ENCODE data around the gene LRRC36. TPM values are rescaled to one million over a fixed set of nuclear protein-coding genes. Genes with fewer than 3 reads are reported as not detected.
A peak's percentile ranks its signal among the peaks of the same experiment; 100 is the strongest.

LRRC36 gene
- total RNA-seq, 1 experiment from 2014 or later: not detected

DNA sequence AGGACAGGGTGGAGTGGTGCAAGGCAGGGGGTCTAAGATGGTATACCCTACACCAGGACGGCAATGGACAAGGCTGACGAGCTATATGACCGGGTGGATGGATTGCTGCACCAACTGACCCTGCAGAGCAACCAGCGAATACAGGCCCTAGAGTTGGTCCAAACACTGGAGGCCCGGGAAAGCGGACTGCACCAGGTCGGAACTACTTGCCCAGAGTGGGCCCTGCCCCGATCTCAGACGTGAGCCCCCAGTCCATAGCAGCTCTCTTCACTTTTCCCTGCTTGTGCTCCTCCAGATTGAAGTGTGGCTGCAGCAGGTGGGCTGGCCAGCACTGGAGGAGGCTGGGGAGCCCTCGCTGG is 44.2 kb upstream of the LRRC36 start:
- H2AFZ ChIP-seq (ENCODE audit: low read depth, low read length, poor library complexity, severe bottlenecking): no peak overlapping the region
- H3K4me2 ChIP-seq (ENCODE audit: low read length): no peak overlapping the region
- no peak overlapping the region for H3K9ac ChIP-seq (ENCODE audit: low read length)
- TF ChIP-seq ZFX (IDR thresholded peaks at IDR 0.05) (no peak), ELF1 (IDR thresholded peaks at IDR 0.05; ENCODE audit: borderline replicate concordance, low read depth) (no peak), SIN3A (IDR thresholded peaks at IDR 0.05; ENCODE audit: low read depth) (no peak), YY1 (IDR thresholded peaks at IDR 0.05; ENCODE audit: extremely low read depth, insufficient replicate concordance, low read depth, low read length) (no peak), POLR2A (IDR thresholded peaks at IDR 0.05; ENCODE audit: borderline replicate concordance, extremely low read depth, insufficient read depth, insufficient read length) (no peak), TCF7L2 (IDR thresholded peaks at IDR 0.05; ENCODE audit: borderline replicate concordance, extremely low read depth, insufficient read depth, insufficient read length) (no peak)
- POLR2A ChIA-PET: no interaction called here
- no peaks in the 10 kb centered on the region for H4K20me1 ChIP-seq (ENCODE audit: insufficient read depth)
- BruUV-seq (replicated peaks): no TSS peak
- H3K79me2 ChIP-seq (ENCODE audit: insufficient read depth, low read length): peaks cover 14% of the 10 kb centered on the region
- RAD21 ChIA-PET (ENCODE audit: low non-redundant PET in 1 of 2, low total read pairs in 2 of 2, uncharacterized antibody in 2 of 2, unreplicated experiment in 2 of 2): no interaction called here
- CTCF ChIA-PET: no interaction called here
- H3K9me3 ChIP-seq (ENCODE audit: control insufficient read depth in 1 of 2, insufficient read depth in 1 of 2, low read depth in 1 of 2, low read length in 2 of 2): no peaks in the 10 kb centered on the region
- intact Hi-C loops (cut with micrococcal nuclease): no loop called here
- H3K4me1 ChIP-seq (ENCODE audit: control insufficient read depth in 1 of 2, insufficient read depth in 2 of 2, low read length in 2 of 2): peaks cover 15 to 25% of the 10 kb centered on the region in 2 experiments
- H3K9me2 ChIP-seq (ENCODE audit: insufficient read depth): no peaks in the 10 kb centered on the region
- no peak overlapping the region for H3K4me3 ChIP-seq (replicated peaks in 1 of 2; ENCODE audit: low read depth in 1 of 2, low read length in 2 of 2)
- H3K27me3 ChIP-seq (ENCODE audit: insufficient read depth, low read length): no peaks in the 10 kb centered on the region
- H3K36me3 ChIP-seq (ENCODE audit: control insufficient read depth in 1 of 2, insufficient read depth in 2 of 2, low read length in 2 of 2): peaks cover 3 to 5% of the 10 kb centered on the region in 2 experiments; a peak in 2 of 4 replicates
- H3K27ac ChIP-seq (ENCODE audit: low read depth, low read length): no peak overlapping the region
- no peak for DNase-seq (ENCODE audit: low read depth, low spot score)
- ATAC-seq: no peak

DNA sequence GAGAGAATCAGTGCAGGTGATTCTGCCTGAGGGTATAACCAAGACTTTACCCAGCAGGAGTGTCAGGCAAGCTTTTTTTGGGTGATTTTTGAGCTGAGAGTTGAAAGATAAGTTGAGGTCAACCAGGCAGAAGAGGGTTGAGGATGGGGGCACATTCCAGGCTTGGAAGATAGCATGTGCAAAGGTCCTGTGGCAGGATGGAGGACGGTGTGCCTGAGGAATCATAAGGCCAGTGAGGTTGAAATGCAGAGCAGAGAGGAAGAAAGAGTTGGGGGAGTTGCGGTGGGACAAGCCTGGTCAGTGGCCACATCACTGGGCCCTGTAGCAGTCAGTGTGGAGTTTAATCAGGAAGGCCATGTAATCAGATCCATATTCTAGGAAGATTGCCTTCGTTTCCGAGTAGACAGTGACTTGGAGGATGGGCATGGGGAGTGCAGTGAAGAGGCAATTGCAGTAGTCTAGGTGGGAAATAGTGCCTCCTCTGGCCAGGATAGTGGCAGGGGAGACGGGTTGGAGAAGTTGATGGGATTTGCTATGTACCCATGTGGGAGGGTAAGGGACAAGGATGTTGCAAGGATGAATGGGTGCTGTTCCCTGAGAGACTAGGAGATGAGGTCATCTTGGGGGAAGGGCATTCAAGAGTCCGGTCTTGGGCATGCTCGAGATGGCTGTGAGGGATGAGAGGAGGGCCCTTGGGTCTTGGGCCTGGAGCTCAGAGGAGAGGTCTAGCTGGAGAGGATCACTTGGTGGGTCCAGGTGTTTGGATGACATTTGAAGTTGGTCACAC is 43.4 kb upstream of the LRRC36 start:
- DNase-seq (ENCODE audit: low read depth, low spot score) (no peak), ATAC-seq (no peak)
- BruUV-seq (replicated peaks): no TSS peak
- CTCF ChIA-PET: no interaction called here
- no peaks in the 10 kb centered on the region for H3K9me3 ChIP-seq (ENCODE audit: control insufficient read depth in 1 of 2, insufficient read depth in 1 of 2, low read depth in 1 of 2, low read length in 2 of 2)
- H3K9me2 ChIP-seq (ENCODE audit: insufficient read depth): no peaks in the 10 kb centered on the region
- peaks cover 6% of the 10 kb centered on the region for H3K79me2 ChIP-seq (ENCODE audit: insufficient read depth, low read length)
- H3K4me1 ChIP-seq (ENCODE audit: control insufficient read depth in 1 of 2, insufficient read depth in 2 of 2, low read length in 2 of 2): peaks cover 10 to 17% of the 10 kb centered on the region in 2 experiments
- H3K27me3 ChIP-seq (ENCODE audit: insufficient read depth, low read length): no peaks in the 10 kb centered on the region
- no peak overlapping the region for H2AFZ ChIP-seq (ENCODE audit: low read depth, low read length, poor library complexity, severe bottlenecking)
- POLR2A ChIA-PET: no interaction called here
- no peak overlapping the region for H3K27ac ChIP-seq (ENCODE audit: low read depth, low read length)
- H4K20me1 ChIP-seq (ENCODE audit: insufficient read depth): no peaks in the 10 kb centered on the region
- intact Hi-C loops (cut with micrococcal nuclease): no loop called here
- peaks cover 3 to 5% of the 10 kb centered on the region in 2 experiments; a peak in 2 of 4 replicates for H3K36me3 ChIP-seq (ENCODE audit: control insufficient read depth in 1 of 2, insufficient read depth in 2 of 2, low read length in 2 of 2)
- no peak overlapping the region for H3K9ac ChIP-seq (ENCODE audit: low read length)
- TF ChIP-seq, protein P1, sequence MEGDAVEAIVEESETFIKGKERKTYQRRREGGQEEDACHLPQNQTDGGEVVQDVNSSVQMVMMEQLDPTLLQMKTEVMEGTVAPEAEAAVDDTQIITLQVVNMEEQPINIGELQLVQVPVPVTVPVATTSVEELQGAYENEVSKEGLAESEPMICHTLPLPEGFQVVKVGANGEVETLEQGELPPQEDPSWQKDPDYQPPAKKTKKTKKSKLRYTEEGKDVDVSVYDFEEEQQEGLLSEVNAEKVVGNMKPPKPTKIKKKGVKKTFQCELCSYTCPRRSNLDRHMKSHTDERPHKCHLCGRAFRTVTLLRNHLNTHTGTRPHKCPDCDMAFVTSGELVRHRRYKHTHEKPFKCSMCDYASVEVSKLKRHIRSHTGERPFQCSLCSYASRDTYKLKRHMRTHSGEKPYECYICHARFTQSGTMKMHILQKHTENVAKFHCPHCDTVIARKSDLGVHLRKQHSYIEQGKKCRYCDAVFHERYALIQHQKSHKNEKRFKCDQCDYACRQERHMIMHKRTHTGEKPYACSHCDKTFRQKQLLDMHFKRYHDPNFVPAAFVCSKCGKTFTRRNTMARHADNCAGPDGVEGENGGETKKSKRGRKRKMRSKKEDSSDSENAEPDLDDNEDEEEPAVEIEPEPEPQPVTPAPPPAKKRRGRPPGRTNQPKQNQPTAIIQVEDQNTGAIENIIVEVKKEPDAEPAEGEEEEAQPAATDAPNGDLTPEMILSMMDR (IDR thresholded peaks at IDR 0.05 in 2 of 3, conservative IDR thresholded peaks at IDR 0.05 in 1 of 3; ENCODE audit: borderline replicate concordance in 1 of 3, insufficient read depth in 1 of 3, low read depth in 2 of 3, low read length in 2 of 3): peak in 1 of 3 experiments; percentile 27; a peak in 1 of 6 replicates
- TF ChIP-seq, protein P2, sequence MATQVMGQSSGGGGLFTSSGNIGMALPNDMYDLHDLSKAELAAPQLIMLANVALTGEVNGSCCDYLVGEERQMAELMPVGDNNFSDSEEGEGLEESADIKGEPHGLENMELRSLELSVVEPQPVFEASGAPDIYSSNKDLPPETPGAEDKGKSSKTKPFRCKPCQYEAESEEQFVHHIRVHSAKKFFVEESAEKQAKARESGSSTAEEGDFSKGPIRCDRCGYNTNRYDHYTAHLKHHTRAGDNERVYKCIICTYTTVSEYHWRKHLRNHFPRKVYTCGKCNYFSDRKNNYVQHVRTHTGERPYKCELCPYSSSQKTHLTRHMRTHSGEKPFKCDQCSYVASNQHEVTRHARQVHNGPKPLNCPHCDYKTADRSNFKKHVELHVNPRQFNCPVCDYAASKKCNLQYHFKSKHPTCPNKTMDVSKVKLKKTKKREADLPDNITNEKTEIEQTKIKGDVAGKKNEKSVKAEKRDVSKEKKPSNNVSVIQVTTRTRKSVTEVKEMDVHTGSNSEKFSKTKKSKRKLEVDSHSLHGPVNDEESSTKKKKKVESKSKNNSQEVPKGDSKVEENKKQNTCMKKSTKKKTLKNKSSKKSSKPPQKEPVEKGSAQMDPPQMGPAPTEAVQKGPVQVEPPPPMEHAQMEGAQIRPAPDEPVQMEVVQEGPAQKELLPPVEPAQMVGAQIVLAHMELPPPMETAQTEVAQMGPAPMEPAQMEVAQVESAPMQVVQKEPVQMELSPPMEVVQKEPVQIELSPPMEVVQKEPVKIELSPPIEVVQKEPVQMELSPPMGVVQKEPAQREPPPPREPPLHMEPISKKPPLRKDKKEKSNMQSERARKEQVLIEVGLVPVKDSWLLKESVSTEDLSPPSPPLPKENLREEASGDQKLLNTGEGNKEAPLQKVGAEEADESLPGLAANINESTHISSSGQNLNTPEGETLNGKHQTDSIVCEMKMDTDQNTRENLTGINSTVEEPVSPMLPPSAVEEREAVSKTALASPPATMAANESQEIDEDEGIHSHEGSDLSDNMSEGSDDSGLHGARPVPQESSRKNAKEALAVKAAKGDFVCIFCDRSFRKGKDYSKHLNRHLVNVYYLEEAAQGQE (IDR thresholded peaks at IDR 0.05; ENCODE audit: low read depth): no peak
- no peak overlapping the region for H3K4me3 ChIP-seq (replicated peaks in 1 of 2; ENCODE audit: low read depth in 1 of 2, low read length in 2 of 2)
- no peak overlapping the region for H3K4me2 ChIP-seq (ENCODE audit: low read length)
- RAD21 ChIA-PET (ENCODE audit: low non-redundant PET in 1 of 2, low total read pairs in 2 of 2, uncharacterized antibody in 2 of 2, unreplicated experiment in 2 of 2): no interaction called here
